Activated CD8-positive, alpha-beta T cell treated with anti-CD3 and anti-CD28 coated beads for 36 hours (primary cell): Measurements from ENCODE around the gene PPP4R4. TPM values are rescaled to one million over a fixed set of nuclear protein-coding genes. Genes with fewer than 3 reads are reported as not detected.

Experiments
- ATAC-seq: fragments of 200-7000 bp; cut with Tn5 transposase; one replicate; pipeline ENCODE4 v1.10.0; 2021; ENCODE audit warnings: mild to moderate bottlenecking, moderate library complexity
- CTCF ChIA-PET: fragments of 350-600 bp; sonication (Branson Sonifier 250); formaldehyde crosslinking; loops from one replicate; lab custom pipeline; 2021; ENCODE audit warnings: antibody characterized with exemption; lab: Charles Lee
- POLR2A ChIA-PET: fragments of 350-600 bp; sonication (Branson Sonifier 250); formaldehyde crosslinking; loops from one replicate; lab custom pipeline; 2021; ENCODE audit warnings: antibody characterized with exemption; lab: Charles Lee
- DNase-seq: peaks from one replicate; pipeline ENCODE4 v3.0.0-alpha.2; 2020
- H3K27ac Mint-ChIP-seq: one replicate; pipeline ENCODE4 v1.8.0; 2021; ENCODE audit warnings: mild to moderate bottlenecking, mixed read lengths
- H3K27me3 Mint-ChIP-seq: one replicate; pipeline ENCODE4 v1.8.0; 2021; ENCODE audit warnings: mixed read lengths
- H3K36me3 Mint-ChIP-seq: one replicate; pipeline ENCODE4 v1.8.0; 2021; ENCODE audit warnings: low read depth, mixed read lengths
- H3K4me1 Mint-ChIP-seq: one replicate; pipeline ENCODE4 v1.8.0; 2021; ENCODE audit warnings: low read depth, mixed read lengths
- H3K4me3 Mint-ChIP-seq: one replicate; pipeline ENCODE4 v1.8.0; 2021; ENCODE audit warnings: mild to moderate bottlenecking, moderate library complexity, mixed read lengths
- H3K9me3 Mint-ChIP-seq: one replicate; pipeline ENCODE4 v1.8.0; 2021; ENCODE audit warnings: mixed read lengths
- CTCF ChIP-seq: fragments of 200-600 bp; IDR thresholded peaks from one replicate; pipeline ENCODE4 v1.8.0; 2022; ENCODE audit warnings: antibody characterized with exemption, mild to moderate bottlenecking
- intact Hi-C: fragments of 100-400 bp; cut with micrococcal nuclease; formaldehyde crosslinking; loops from one replicate; pipeline ENCODE4 v1.10.0; 2022
- total RNA-seq, 2 experiments: library from RNA; stranded (reverse); gene quantifications; one replicate each; pipeline ENCODE4 v1.2.3, GENCODE V29; 2021

Gene PPP4R4
- total RNA-seq, 2 experiments from 2014 or later, result 0.63 to 1.2 TPM

- ChIA-PET CTCF (interaction anchor here (1.0 to 8.5 kb wide), 7 partner anchors 10 to 207 kb away, joined by 3 to 92 read pairs (median 5); no protein-coding TSS in a partner anchor), POLR2A (no interaction called here)
- Mint-ChIP-seq H3K4me1 (peaks cover 16% of the 10 kb centered on the region), H3K9me3 (peaks cover 1% of the 10 kb centered on the region), H3K36me3 (no peaks in the 10 kb centered on the region), H3K27me3 (peaks cover 1% of the 10 kb centered on the region), H3K27ac (no peak overlapping the region), H3K4me3 (no peak overlapping the region)
- DNase-seq (peak; percentile 34), ATAC-seq (peak; percentile 64)
- intact Hi-C loops, result no loop called here
- TF ChIP-seq CTCF, result peak; percentile 54
These were observed 30.9 kb upstream of the PPP4R4 start for GRCh38 chr14:94143239-94143638.

- ATAC-seq (no peak), DNase-seq (no peak)
- ChIA-PET CTCF (interaction anchor here (1.7 to 8.5 kb wide), 3 partner anchors 11 to 207 kb away, joined by 4 to 92 read pairs (median 14); no protein-coding TSS in a partner anchor), POLR2A (interaction anchor here (0.8 kb wide), 1 partner anchor 11 kb away, joined by 3 read pairs; no protein-coding TSS in a partner anchor)
- H3K27ac Mint-ChIP-seq, result no peak overlapping the region
- H3K4me1 Mint-ChIP-seq, result peaks cover 16% of the 10 kb centered on the region
- H3K4me3 Mint-ChIP-seq, result no peak overlapping the region
- no peak for TF ChIP-seq CTCF
- intact Hi-C loops, result no loop called here
- H3K27me3 Mint-ChIP-seq, result peaks cover 1% of the 10 kb centered on the region
- H3K9me3 Mint-ChIP-seq, result peaks cover 1% of the 10 kb centered on the region
- H3K36me3 Mint-ChIP-seq, result no peaks in the 10 kb centered on the region
These were observed 30.4 kb upstream of the PPP4R4 start for GRCh38 chr14:94143711-94144110.

- Mint-ChIP-seq H3K36me3 (no peaks in the 10 kb centered on the region), H3K4me3 (no peak overlapping the region), H3K4me1 (peaks cover 16% of the 10 kb centered on the region), H3K9me3 (peaks cover 1% of the 10 kb centered on the region), H3K27me3 (no peaks in the 10 kb centered on the region), H3K27ac (peak overlapping the region; percentile 48)
- no peak for TF ChIP-seq CTCF
- intact Hi-C loops, result no loop called here
- DNase-seq (no peak), ATAC-seq (peak; percentile 20)
- CTCF ChIA-PET, result interaction anchor here (2.7 kb wide), 1 partner anchor 8 kb away, joined by 15 read pairs; no protein-coding TSS in a partner anchor
- POLR2A ChIA-PET, result no interaction called here
These were observed 29.4 kb upstream of the PPP4R4 start for GRCh38 chr14:94144765-94145164.

GRCh38 chr14:94145902-94146527 lies 28.1 kb upstream of the PPP4R4 start:
- Mint-ChIP-seq H3K27me3 (no peaks in the 10 kb centered on the region), H3K27ac (no peak overlapping the region), H3K9me3 (peaks cover 1% of the 10 kb centered on the region), H3K4me3 (no peak overlapping the region), H3K4me1 (peaks cover 16% of the 10 kb centered on the region), H3K36me3 (no peaks in the 10 kb centered on the region)
- no peak for TF ChIP-seq CTCF
- POLR2A ChIA-PET, result no interaction called here
- ATAC-seq (peak; percentile 39), DNase-seq (no peak)
- intact Hi-C loops, result no loop called here
- CTCF ChIA-PET, result interaction anchor here (0.9 to 2.7 kb wide), 3 partner anchors 9 to 20 kb away, joined by 3 to 15 read pairs (median 3); no protein-coding TSS in a partner anchor

- ChIA-PET POLR2A (no interaction called here), CTCF (interaction anchor here (0.7 to 1.6 kb wide), 3 partner anchors 10 to 20 kb away, joined by 4 to 5 read pairs (median 4); no protein-coding TSS in a partner anchor)
- DNase-seq, result no peak
- ATAC-seq, result no peak
- no peak for TF ChIP-seq CTCF
- Mint-ChIP-seq H3K27ac (no peak overlapping the region), H3K27me3 (peaks cover 9% of the 10 kb centered on the region), H3K4me1 (peaks cover 2% of the 10 kb centered on the region), H3K4me3 (no peak overlapping the region), H3K36me3 (no peaks in the 10 kb centered on the region), H3K9me3 (no peaks in the 10 kb centered on the region)
- intact Hi-C loops, result no loop called here
These were observed 21.4 kb upstream of the PPP4R4 start for GRCh38 chr14:94152676-94153075.
